ENCODE results near the gene TBX15.

Gene TBX15

GRCh38 chr1:118988186-118989005, at the start of gene TBX15:
TSS of gene TBX15 (minus strand) at chr1:118988343. CDS start at chr1:118987795, 548 bp downstream.
- DNase-seq, result no peak

DNA sequence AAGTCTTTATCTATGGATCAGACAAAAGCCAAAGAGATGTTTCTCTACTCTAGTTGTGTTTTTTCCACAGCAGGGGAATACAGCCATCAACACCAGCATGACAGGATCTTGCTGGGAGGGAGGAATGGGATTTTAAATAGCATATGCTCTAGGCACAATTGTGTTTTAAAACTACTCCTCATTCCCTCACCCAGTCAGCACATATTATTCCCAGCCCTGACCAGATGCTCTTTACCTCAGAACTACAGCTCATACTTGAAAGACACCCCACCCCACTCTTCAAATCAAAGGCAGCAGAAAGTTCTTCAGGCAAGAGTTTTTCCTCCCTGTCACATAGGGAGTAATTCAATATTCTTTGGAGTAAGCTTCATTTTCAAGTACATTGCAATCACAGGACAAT, 46.2 kb upstream of the TBX15 start:
- no peak for DNase-seq

DNA sequence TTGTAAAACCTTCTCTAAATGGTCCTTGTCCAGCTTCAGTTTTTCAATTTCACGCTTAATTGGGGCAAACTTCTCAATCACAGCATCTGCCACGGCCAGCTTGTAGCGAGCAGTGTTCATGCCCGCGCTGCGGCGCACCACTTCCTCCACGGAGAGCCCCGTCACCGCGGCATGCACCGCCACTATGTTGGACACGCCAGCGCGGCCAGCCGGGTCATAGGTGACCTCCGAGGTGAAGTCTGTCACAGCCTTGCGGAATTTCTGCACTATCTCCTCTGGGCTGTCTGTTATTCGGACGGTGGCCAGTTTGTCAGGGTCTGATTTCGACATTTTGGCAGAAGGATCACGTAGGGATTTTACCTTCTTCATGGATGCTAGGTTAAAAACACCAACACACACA, 44.8 kb upstream of the TBX15 start:
- no peak for DNase-seq

DNA sequence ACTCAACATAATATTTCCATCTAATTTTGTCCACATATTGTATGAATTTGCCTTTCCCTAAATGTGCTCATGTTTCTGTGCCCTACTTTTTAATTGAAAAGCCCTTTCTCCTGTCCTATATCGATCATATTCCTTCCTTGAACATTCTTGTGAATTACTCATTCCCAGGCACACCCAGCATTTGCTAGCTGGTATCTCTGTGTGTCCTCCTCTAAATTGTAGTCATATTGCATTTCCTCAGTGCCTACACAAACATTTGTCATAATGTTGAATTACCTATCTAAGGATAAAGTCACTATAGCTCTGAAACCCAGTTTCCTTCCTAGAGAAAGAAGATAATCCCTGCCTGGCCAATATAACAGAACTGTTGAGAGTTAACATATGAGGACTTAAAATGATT, 39.6 kb upstream of the TBX15 start:
- no peak for DNase-seq

- DNase-seq, result no peak
Observed at GRCh38 chr1:119026956-119027355, 38.8 kb upstream of the TBX15 start.

- no peak for DNase-seq
Observed at GRCh38 chr1:119015547-119015946, 27.4 kb upstream of the TBX15 start.

DNA sequence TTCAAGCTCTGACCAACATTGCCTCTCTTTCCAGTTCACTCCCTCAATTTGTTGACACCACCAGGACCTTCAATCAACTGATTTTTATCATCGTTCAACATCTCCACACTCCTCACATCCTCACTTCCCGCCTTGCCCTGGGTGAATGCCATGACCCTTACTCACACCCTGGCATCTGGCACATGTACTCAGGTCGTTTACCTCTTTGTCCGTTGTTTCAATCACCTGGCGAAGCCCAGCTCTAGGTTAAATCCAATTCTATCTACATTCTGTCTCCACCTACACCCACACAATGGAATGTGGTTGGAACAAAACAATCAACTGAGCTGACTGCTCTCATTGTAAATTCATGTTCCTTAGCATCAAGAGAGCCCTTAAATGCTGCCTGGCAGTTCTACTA, 24.2 kb upstream of the TBX15 start:
- DNase-seq, result no peak

DNA sequence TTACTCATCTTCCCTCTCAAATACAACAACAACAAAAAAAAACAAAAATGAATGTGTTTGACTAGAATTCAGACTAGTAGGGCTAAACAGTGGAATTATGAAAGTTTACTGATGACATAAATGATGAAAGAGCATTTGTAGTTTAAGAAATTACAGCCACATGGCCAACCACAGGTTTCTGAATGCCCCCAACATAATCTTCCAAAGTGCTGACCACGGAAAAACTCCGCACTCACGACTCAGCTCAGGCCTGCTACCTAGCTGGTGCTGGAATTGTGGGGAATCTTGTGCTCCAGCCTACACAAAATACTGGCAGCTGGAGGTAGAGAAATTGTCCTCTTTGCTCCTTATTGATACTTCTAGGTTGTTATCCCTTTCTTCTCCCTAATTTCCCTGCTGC, 23.6 kb upstream of the TBX15 start:
- DNase-seq, result no peak

GRCh38 chr1:119011116-119011515, 23.0 kb upstream of the TBX15 start:
- DNase-seq, result no peak

DNA sequence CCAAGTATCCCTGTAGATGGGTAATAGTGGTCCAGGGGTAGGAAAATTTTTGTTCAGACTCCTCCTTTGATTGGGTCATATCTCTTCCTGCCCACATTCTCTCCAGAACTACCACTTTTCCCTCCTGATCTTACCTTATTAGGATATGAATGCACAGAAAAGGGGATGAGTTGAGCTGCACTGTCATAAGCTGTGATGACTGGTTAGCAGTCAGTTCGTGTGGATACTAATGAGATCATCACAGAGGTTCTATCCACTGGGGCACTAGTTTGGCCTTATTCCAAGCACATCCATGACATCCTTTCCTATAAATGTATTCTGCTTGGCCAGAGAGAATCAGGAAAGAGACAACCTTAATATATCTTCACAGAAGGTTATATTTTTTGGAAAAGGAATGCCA, 22.1 kb upstream of the TBX15 start:
- no peak for DNase-seq

DNA sequence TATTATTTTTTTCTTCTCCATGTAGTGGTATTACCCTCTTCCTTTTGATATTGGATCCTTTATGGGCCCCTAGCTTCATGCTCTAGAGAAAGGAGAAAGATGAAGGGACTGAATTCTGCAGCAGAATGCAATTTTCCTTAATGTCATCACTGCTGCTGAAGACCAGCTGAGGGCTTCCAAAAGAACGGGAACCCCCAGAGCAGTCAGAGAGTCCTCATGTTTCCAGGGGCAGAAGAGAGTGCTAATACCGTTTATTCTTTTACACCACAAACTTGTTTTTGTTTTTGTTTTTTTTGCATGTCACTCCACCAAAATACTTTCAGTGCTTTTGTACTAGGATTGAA, 21.1 kb upstream of the TBX15 start:
- no peak for DNase-seq

GRCh38 chr1:119008483-119009311, 20.6 kb upstream of the TBX15 start:
- peak; percentile 43 for DNase-seq

GRCh38 chr1:119007670-119008482, 19.7 kb upstream of the TBX15 start:
- no peak for DNase-seq

GRCh38 chr1:119007339-119007669, 19.2 kb upstream of the TBX15 start:
- DNase-seq, result no peak

DNA sequence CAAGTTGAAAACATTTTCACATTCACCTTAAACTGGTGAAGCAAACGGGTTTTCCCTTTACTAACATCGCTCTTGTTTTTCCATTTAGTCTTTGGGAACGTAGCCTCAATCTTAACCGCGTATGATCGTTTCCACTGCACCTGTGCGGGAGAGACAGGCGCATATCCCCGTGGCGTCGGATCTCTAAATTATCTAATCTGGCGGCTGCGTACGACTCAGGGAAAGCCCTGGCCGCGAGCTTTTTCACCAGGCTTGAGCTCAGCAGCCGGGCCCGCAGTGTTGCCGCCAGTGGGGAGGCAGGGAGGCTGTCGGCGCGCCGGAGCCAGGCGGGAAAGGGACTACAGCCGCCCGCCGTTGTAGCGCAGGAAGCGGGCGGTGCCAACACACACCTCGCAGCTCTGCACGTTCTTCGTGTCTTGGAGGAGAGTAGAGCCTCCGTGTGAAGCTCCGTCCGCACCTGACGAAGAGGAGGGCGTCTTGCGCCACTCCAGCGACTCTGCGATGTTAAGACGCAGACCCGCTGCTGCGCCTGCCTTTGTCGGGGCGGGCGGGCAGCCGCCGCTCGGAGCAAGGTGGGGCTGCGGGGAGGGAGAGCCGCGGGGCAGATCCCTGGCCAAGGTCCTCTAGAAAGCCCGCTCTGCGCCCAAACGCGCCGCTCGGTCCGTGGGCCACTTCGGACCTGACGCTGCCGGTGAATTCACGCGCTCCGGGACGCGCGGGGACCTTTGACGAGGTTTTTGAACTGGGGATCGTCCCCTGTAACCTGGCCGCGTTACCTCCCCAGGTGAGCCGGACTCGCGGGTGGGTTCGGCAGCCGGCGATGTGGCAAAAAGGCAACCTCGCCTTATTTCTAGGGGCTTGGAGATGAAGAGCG, 18.5 kb upstream of the TBX15 start:
- no peak for DNase-seq

GRCh38 chr1:119005724-119006405, 17.7 kb upstream of the TBX15 start:
- DNase-seq, result no peak

DNA sequence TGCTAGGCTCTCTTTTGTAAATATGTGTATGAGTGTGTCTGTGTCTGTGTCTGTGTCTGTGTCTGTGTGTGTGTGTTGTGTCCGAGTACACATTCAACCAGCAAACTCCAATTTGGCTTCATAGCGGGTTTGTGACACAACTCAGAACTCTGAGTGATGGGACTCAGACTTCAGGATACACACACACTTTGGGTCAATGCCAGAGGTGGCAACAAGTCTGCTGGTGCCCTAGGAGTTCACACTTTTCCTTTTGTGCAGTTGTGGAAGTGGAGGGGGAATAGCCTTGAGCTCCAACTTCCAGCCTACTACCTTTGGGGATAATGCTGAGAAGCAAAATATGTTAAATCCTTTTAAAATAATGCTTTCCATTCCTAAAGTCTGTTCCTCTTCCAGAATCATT, 16.6 kb upstream of the TBX15 start:
- DNase-seq, result no peak

- no peak for DNase-seq
Observed at GRCh38 chr1:119004129-119004527, 16.0 kb upstream of the TBX15 start.

DNA sequence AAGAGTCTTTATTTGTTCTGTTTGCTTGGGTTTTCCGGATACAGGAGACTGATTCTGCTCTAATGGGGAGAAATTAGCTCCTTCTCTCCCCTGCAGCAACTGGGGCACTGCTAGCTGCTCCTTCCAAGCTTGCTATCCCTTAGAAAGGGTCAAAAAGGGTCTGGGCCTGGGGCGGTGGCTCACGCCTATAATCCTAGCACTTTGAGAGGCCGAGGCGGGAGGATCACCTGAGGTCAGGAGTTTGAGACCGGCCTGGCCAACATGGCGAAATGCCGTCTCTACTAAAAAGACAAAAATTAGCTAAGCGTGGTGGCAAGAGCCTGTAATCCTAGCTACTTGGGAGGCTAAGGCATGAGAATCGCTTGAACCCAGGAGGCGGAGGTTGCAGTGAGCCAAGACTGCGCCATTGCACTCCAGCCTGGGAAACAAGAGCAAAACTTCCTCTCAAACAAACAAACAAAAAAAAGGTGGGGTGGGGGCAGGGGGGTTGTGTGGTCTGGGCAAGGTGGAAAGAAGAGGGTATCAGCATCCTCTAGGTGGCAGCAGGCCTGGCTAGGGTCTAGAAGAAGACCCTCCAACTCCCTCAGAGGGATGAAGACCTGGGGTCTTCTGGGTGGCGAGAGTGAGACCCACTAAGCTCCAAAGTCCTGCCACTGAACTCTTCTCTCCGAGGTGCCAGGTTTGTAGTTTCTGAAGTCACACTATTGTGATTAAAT, 15.4 kb upstream of the TBX15 start:
- no peak for DNase-seq

DNA sequence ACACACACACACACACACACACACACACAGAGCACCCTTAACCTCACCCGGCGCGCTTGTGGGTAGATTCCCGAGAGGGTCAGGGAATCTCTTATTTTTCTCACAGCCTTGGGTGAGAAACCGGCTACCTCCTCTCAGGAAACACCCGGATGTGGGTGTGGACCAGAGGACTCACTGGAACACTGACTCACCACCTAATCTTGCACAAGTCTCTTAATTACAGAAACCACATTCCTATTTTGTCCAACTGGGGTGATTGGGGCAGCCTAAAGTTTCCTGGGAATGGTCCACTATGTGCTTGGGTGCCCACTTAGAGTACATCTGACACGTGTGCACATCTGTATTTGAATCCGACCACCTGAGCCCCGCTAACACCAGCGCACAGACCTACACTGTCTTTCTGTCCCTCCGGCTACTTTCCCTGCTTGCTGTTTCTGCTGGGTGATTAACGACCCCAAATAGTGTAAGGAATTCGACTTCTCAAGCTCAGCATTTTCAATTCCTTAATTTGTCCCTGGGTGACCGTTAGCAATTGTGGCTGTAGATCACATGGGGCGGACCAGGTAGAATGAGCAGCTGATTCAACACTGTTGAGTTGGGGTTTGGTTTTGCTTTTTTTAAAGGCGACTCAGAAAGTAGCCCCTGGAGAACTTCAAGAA, 14.0 kb upstream of the TBX15 start:
- peak; percentile 20 for DNase-seq

Measured in activated CD4-positive, alpha-beta T cell treated with anti-CD3 and anti-CD28 coated beads for 48 hours (primary cell).